ENCODE data around the gene ACTA1.
"Not testable (repeated sequence)": the region's sequence is repeated elsewhere in the genome, so short reads cannot be mapped to it uniquely, and the experiment has no call there.

ACTA1 gene

GRCh38 chr1:229434005-229434640, at the start of gene ACTA1:
Gene ACTA1, minus strand, starts transcription at chr1:229434094. Its CDS starts 979 bp downstream, at chr1:229433115.
- Histone ChIP-seq H3K9ac (ENCODE audit: low read depth, low read length) (peak within 1 kb of the TSS; percentile 53), H3K4me1 (ENCODE audit: insufficient read depth, low read length) (no peaks in the 10 kb centered on the region; the same call in 1 of the 2 replicates), H3K9me3 (ENCODE audit: control insufficient read depth, insufficient read depth, low read length) (no peaks in the 10 kb centered on the region), H3K36me3 (ENCODE audit: insufficient read depth, low read length) (no peaks in the 10 kb centered on the region)

DNA sequence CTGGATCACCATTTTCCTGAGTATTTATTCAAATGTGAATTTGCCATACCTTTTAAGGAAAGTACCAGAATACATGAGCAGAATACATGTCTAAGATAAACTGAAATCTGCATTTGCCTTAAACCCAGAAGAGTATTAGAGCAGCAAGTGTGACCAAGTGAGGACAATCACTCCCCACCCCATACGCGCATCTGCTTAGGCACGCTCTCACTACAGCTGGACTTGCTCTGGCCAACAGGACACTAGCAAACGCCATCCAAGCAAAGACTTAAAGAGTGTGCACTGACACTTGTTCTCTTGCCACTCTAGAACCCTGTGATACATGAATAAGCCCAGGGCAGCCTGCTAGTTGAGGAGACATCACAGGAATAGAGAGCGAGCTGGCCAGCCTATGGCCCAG, 48.6 kb upstream of the ACTA1 start:
- peaks cover 6% of the 10 kb centered on the region for H3K4me1 ChIP-seq (ENCODE audit: insufficient read depth, low read length)
- no peaks in the 10 kb centered on the region for H3K9me3 ChIP-seq (ENCODE audit: control insufficient read depth, insufficient read depth, low read length)
- H3K9ac ChIP-seq (ENCODE audit: low read depth, low read length), result no peak overlapping the region
- H3K36me3 ChIP-seq (ENCODE audit: insufficient read depth, low read length), result peaks cover 27% of the 10 kb centered on the region

DNA sequence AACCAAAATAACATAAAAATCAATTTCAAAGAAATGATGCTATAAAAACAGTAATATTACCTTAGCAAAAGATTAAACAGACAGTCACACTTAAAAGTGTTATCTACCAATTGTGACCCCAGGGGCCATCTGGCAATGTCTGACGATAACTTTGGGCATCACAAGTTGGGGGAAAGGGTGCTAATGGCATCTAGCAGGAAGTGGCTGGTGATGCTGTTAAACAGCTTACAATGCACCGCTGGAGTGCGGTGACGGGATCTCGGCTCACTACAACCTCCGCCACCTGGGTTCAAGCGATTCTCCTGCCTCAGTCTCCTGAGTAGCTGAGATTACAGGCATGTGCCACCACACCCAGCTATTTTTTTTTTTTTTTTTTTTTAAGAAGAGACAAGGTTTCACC, 46.6 kb upstream of the ACTA1 start:
- H3K36me3 ChIP-seq (ENCODE audit: insufficient read depth, low read length), result peaks cover 18% of the 10 kb centered on the region
- no peaks in the 10 kb centered on the region for H3K9me3 ChIP-seq (ENCODE audit: control insufficient read depth, insufficient read depth, low read length)
- H3K9ac ChIP-seq (ENCODE audit: low read depth, low read length), result no peak overlapping the region
- peaks cover 6% of the 10 kb centered on the region for H3K4me1 ChIP-seq (ENCODE audit: insufficient read depth, low read length)

- H3K9ac ChIP-seq (ENCODE audit: low read depth, low read length), result no peak overlapping the region
- peaks cover 18% of the 10 kb centered on the region for H3K36me3 ChIP-seq (ENCODE audit: insufficient read depth, low read length)
These were observed 45.9 kb upstream of the ACTA1 start for GRCh38 chr1:229479660-229480399.

GRCh38 chr1:229478852-229479251, 45.0 kb upstream of the ACTA1 start:
- Histone ChIP-seq H3K9ac (ENCODE audit: low read depth, low read length) (no peak overlapping the region), H3K36me3 (ENCODE audit: insufficient read depth, low read length) (peaks cover 14% of the 10 kb centered on the region), H3K4me1 (ENCODE audit: insufficient read depth, low read length) (peaks cover 6% of the 10 kb centered on the region), H3K9me3 (ENCODE audit: control insufficient read depth, insufficient read depth, low read length) (no peaks in the 10 kb centered on the region)

More at GRCh38 chr1:229479660-229480399, 45.9 kb upstream of the ACTA1 start:
- peaks cover 6% of the 10 kb centered on the region for H3K4me1 ChIP-seq (ENCODE audit: insufficient read depth, low read length)
- H3K9me3 ChIP-seq (ENCODE audit: control insufficient read depth, insufficient read depth, low read length), result no peaks in the 10 kb centered on the region

DNA sequence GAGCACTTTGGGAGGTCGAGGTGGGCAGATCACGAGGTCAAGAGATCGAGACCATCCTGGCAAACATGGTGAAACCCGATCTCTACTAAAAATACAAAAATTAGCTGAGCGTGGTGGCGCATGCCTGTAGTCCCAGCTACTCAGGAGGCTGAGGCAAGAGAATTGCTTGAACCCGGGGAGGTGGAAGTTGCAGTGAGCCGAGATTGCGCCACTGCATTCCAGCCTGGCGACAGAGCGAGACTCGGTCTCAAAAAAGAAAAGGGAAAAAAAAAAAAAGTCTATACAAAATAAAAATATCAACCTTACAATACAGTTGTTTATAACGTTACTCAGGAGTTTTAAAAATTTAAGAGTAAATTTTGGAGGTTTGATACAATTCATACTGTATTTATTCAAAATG, 42.0 kb upstream of the ACTA1 start:
- H3K36me3 ChIP-seq (ENCODE audit: insufficient read depth, low read length), result peaks cover 20% of the 10 kb centered on the region

DNA sequence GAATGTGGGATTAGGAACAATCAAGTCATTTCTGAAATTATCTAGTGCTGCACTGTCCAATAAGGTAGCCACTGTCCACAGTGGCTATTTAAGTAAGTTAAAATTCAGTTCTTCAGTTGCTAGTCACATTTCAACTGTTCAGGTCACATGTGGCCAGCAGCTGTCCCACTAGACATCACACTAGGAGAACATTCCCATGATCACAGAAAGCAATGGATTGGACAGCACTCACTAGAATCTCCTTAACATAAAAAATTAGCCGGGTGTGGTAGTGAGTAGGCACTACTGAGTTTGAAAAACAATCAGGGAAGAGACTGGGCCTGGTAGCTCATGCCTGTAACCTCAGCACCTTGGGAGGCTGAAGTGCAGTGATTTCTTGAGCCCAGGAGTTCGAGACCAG, 40.6 kb upstream of the ACTA1 start:
- no peaks in the 10 kb centered on the region for H3K4me1 ChIP-seq (ENCODE audit: insufficient read depth, low read length)
- no peak overlapping the region for H3K9ac ChIP-seq (ENCODE audit: low read depth, low read length)
- H3K9me3 ChIP-seq (ENCODE audit: control insufficient read depth, insufficient read depth, low read length), result no peaks in the 10 kb centered on the region
- peaks cover 19% of the 10 kb centered on the region; the same call in 1 of the 2 replicates for H3K36me3 ChIP-seq (ENCODE audit: insufficient read depth, low read length)

More for the DNA sequence above, 42.0 kb upstream of the ACTA1 start:
- H3K4me1 ChIP-seq (ENCODE audit: insufficient read depth, low read length); H3K9ac ChIP-seq (ENCODE audit: low read depth, low read length); H3K9me3 ChIP-seq (ENCODE audit: control insufficient read depth, insufficient read depth, low read length): not testable (repeated sequence)

GRCh38 chr1:229471175-229471574, 37.3 kb upstream of the ACTA1 start:
- Histone ChIP-seq H3K4me1 (ENCODE audit: insufficient read depth, low read length) (no peaks in the 10 kb centered on the region), H3K9me3 (ENCODE audit: control insufficient read depth, insufficient read depth, low read length) (no peaks in the 10 kb centered on the region), H3K36me3 (ENCODE audit: insufficient read depth, low read length) (peaks cover 13% of the 10 kb centered on the region), H3K9ac (ENCODE audit: low read depth, low read length) (no peak overlapping the region)

DNA sequence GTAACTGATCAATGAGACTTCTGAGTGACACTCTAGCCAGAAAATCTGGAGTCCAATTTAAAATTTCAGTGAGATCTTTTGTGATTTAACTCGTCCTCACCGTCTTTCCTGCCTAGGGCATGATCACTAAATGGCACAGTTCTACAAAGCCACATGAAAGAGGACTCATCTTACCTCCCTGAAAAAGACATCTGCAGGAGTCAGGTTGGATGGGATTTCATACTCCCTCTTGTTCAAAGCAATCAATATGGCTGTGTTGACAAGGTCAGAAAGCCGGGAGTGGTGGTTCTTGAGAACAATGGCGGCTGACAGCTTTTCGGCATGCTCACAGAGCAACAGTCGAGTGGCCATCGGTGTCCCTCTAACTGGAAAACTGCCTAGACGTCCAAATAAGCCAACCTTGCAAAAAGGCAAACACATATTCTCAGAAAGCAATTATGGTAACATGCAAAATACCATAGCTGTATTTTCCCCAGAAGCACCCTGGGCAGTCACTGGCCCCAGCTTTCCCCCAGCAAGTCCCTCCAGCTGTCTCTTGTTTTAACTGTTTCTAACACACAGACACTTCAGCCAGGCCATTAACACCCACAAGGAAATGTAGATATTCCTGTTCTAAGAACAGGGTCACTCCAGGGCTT, 36.6 kb upstream of the ACTA1 start:
- Histone ChIP-seq H3K9ac (ENCODE audit: low read depth, low read length) (no peak overlapping the region), H3K9me3 (ENCODE audit: control insufficient read depth, insufficient read depth, low read length) (no peaks in the 10 kb centered on the region), H3K36me3 (ENCODE audit: insufficient read depth, low read length) (peaks cover 13% of the 10 kb centered on the region), H3K4me1 (ENCODE audit: insufficient read depth, low read length) (no peaks in the 10 kb centered on the region)

GRCh38 chr1:229466887-229467286, 33.0 kb upstream of the ACTA1 start:
- peaks cover 24% of the 10 kb centered on the region for H3K36me3 ChIP-seq (ENCODE audit: insufficient read depth, low read length)
- H3K9ac ChIP-seq (ENCODE audit: low read depth, low read length), result no peak overlapping the region
- H3K4me1 ChIP-seq (ENCODE audit: insufficient read depth, low read length), result no peaks in the 10 kb centered on the region
- no peaks in the 10 kb centered on the region for H3K9me3 ChIP-seq (ENCODE audit: control insufficient read depth, insufficient read depth, low read length)

DNA sequence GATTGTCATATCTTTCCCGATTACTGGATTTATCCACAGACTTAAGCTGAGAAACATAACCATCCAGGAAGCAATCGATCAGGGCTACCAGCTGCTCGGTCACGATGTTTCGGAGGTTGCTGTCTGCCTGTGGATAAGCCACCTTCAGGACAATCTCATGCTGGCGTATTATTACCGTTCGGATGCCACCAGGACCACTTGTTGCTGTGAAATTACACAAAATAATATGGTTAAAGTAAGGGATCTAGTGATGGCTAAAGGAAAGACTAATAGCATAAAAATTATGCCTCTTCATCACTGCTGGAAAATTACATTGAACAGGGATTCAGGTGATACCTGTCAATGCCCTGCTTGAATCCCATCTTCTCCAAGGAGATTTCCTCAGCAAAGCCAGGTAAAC, 30.8 kb upstream of the ACTA1 start:
- no peak overlapping the region for H3K9ac ChIP-seq (ENCODE audit: low read depth, low read length)
- H3K4me1 ChIP-seq (ENCODE audit: insufficient read depth, low read length), result no peaks in the 10 kb centered on the region
- peaks cover 27% of the 10 kb centered on the region for H3K36me3 ChIP-seq (ENCODE audit: insufficient read depth, low read length)
- H3K9me3 ChIP-seq (ENCODE audit: control insufficient read depth, insufficient read depth, low read length), result no peaks in the 10 kb centered on the region

DNA sequence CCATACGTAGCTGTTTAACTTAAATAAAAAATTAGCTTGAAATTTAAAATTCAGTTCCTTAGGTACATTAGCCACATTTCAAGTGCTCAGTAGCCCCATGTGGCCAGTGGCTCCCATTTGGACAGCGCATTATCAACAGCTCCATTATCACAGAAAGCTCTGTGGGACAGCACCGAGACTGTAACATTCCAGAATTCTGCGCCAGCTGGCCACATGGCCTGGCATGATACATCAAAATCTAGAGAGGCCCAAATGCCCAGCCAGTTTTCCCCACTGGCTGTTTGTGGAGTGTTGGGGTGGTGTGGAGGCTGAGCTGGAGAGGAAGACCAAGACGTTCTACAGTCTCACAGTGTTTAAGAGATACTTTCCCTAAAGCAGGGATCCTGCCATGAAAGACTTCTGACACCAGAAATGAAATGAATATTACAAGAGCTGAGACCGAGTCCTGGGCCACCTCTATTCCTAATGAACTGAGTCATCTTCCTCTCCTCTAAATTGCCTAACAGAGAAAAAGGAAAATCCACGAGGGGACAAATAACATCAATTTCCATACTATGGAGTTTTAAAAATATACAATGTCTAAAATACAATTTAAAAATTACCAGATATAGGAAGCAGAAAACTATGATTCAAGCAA, 27.3 kb upstream of the ACTA1 start:
- Histone ChIP-seq H3K36me3 (ENCODE audit: insufficient read depth, low read length) (peaks cover 30% of the 10 kb centered on the region), H3K9me3 (ENCODE audit: control insufficient read depth, insufficient read depth, low read length) (no peaks in the 10 kb centered on the region), H3K9ac (ENCODE audit: low read depth, low read length) (no peak overlapping the region), H3K4me1 (ENCODE audit: insufficient read depth, low read length) (no peaks in the 10 kb centered on the region)

GRCh38 chr1:229459815-229460214, 25.9 kb upstream of the ACTA1 start:
- H3K9ac ChIP-seq (ENCODE audit: low read depth, low read length), result no peak overlapping the region
- H3K36me3 ChIP-seq (ENCODE audit: insufficient read depth, low read length), result peaks cover 30% of the 10 kb centered on the region
- no peaks in the 10 kb centered on the region for H3K9me3 ChIP-seq (ENCODE audit: control insufficient read depth, insufficient read depth, low read length)
- no peaks in the 10 kb centered on the region for H3K4me1 ChIP-seq (ENCODE audit: insufficient read depth, low read length)

DNA sequence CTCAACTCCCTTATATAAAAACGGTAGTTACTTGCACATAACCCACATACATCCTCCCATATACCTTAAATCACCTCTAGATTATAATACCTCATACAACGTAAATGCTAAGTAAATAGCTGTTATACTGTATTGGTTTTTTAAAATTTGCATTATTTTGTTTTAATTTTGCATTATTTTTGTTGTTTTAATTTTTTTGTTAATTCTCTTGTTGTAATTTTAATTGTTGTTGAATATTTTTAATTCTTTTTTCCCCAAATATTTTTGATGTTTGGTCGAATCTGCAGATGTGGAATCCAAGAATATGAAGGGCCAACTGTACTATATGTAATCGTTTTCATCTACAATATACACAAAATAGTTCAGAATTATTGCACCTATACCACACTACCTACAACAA, 23.5 kb upstream of the ACTA1 start:
- H3K9me3 ChIP-seq (ENCODE audit: control insufficient read depth, insufficient read depth, low read length), result no peaks in the 10 kb centered on the region
- peaks cover 16% of the 10 kb centered on the region for H3K36me3 ChIP-seq (ENCODE audit: insufficient read depth, low read length)
- no peak overlapping the region for H3K9ac ChIP-seq (ENCODE audit: low read depth, low read length)
- peaks cover 6% of the 10 kb centered on the region; the same call in 1 of the 2 replicates for H3K4me1 ChIP-seq (ENCODE audit: insufficient read depth, low read length)

Data from ES-I3 (cell line).